ENCODE measurements around the gene SLC25A4. TPM values are rescaled to one million over a fixed set of nuclear protein-coding genes. Genes with fewer than 3 reads are reported as not detected.
"Not testable (repeated sequence)": the region's sequence is repeated elsewhere in the genome, so short reads cannot be mapped to it uniquely, and the experiment has no call there.

SLC25A4 gene
- polyA plus RNA-seq, 3 donors = 0.07 TPM; not detected in 2

DNA sequence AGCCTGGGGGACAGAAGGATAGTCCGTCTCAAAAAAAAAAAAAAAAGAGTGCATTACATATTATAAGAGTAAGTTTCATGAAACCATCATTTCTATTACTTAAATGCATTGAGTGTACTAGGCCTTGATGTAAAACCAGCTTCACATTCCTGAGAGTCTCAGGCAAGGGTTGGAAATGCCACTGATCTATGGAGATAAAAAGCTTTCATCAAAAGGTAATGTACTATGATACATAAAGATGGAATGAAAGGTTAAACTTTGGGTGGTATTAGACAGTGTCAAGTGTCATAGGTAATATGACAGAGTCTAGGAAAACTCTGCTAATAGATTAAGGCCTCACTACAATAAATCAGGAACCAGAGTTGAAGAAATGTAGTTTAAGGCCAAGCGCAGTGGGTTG lies 53.4 kb downstream of the SLC25A4 start:
- Mint-ChIP-seq H3K9me3 (peaks cover 0 to 2% (median 0%) of the 10 kb centered on the region in 7 donors), H3K4me1 (peaks cover 2% of the 10 kb centered on the region), H3K27ac (no peak overlapping the region), H3K4me3 (no peak overlapping the region), H3K27me3 (ENCODE audit: low read depth in 3 of 3) (peaks cover 0 to 6% (median 0%) of the 10 kb centered on the region in 3 donors), H3K36me3 (peaks cover 0 to 5% of the 10 kb centered on the region in 2 donors)
- H3K4me3 ChIP-seq (replicated peaks in 1 of 3; ENCODE audit: low read depth in 2 of 3, low read length in 3 of 3) = no peak overlapping the region
- H3K9me3 ChIP-seq (replicated peaks in 1 of 2; ENCODE audit: control insufficient read depth in 1 of 2, insufficient read depth in 1 of 2, low read length in 2 of 2) = no peaks in the 10 kb centered on the region
- no peak for DNase-seq
- H3K36me3 ChIP-seq (replicated peaks in 1 of 2; ENCODE audit: control insufficient read depth in 1 of 2, insufficient read depth in 2 of 2, low read length in 2 of 2) = no peaks in the 10 kb centered on the region
- no peak overlapping the region for H3K4me2 ChIP-seq (replicated peaks; ENCODE audit: extremely low read depth, low read length, poor library complexity, severe bottlenecking)
- H3K27me3 ChIP-seq (ENCODE audit: control insufficient read depth in 2 of 2, insufficient read depth in 2 of 2, low read length in 2 of 2) = no peaks in the 10 kb centered on the region
- no peaks in the 10 kb centered on the region for H3K4me1 ChIP-seq (ENCODE audit: control insufficient read depth in 1 of 2, insufficient read depth in 2 of 2, low read length in 2 of 2)
- H3K27ac ChIP-seq (ENCODE audit: low read depth in 1 of 2, low read length in 2 of 2) = no peak overlapping the region
- H3K9ac ChIP-seq (ENCODE audit: insufficient read depth, low read length, poor library complexity, severe bottlenecking) = no peak overlapping the region
- H3K79me2 ChIP-seq (ENCODE audit: insufficient read depth, low read length) = no peaks in the 10 kb centered on the region
- TF ChIP-seq, protein P1, sequence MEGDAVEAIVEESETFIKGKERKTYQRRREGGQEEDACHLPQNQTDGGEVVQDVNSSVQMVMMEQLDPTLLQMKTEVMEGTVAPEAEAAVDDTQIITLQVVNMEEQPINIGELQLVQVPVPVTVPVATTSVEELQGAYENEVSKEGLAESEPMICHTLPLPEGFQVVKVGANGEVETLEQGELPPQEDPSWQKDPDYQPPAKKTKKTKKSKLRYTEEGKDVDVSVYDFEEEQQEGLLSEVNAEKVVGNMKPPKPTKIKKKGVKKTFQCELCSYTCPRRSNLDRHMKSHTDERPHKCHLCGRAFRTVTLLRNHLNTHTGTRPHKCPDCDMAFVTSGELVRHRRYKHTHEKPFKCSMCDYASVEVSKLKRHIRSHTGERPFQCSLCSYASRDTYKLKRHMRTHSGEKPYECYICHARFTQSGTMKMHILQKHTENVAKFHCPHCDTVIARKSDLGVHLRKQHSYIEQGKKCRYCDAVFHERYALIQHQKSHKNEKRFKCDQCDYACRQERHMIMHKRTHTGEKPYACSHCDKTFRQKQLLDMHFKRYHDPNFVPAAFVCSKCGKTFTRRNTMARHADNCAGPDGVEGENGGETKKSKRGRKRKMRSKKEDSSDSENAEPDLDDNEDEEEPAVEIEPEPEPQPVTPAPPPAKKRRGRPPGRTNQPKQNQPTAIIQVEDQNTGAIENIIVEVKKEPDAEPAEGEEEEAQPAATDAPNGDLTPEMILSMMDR (IDR thresholded peaks at IDR 0.05) = no peak
- no peaks in the 10 kb centered on the region for H4K20me1 ChIP-seq (ENCODE audit: insufficient read depth, low read length)
- intact Hi-C loops (cut with micrococcal nuclease) = no loop called here
- no CpG with 5 or more reads among the region's 2 CpGs for WGBS (ENCODE audit: insufficient coverage)
- no peak overlapping the region for H2AFZ ChIP-seq (ENCODE audit: insufficient read depth, low read depth, low read length, poor library complexity, severe bottlenecking)

DNA sequence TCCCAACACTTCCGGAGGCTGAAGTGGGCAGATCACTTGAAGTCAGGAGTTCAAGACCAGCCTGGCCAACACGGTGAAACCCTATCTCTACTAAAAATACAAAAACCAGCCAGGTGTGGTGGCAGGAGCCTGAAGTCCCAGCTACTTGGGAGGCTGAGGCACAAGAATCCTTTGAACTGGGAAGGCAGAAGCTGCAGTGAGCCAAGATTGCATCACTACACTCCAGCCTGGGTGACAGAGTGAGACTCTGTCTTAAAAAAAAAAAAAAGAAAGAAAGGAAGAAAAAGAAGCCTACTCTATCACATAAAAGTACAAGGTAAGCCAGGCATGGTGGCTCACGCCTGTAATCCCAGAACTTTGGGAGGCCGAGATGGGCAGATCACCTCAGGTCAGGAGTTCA lies 55.1 kb downstream of the SLC25A4 start:
- not testable (repeated sequence) for H3K4me3 Mint-ChIP-seq; H3K79me2 ChIP-seq (ENCODE audit: insufficient read depth, low read length)
- WGBS (ENCODE audit: insufficient coverage) = no CpG with 5 or more reads among the region's 4 CpGs

More for the DNA sequence above, 55.1 kb downstream of the SLC25A4 start:
- H3K36me3 ChIP-seq (replicated peaks in 1 of 2; ENCODE audit: control insufficient read depth in 1 of 2, insufficient read depth in 2 of 2, low read length in 2 of 2); H3K27ac ChIP-seq (ENCODE audit: low read depth in 1 of 2, low read length in 2 of 2); intact Hi-C loops (cut with micrococcal nuclease); H3K9me3 Mint-ChIP-seq; DNase-seq; H3K27me3 Mint-ChIP-seq (ENCODE audit: low read depth in 3 of 3); H3K27ac Mint-ChIP-seq; H3K4me3 ChIP-seq (replicated peaks in 1 of 3; ENCODE audit: low read depth in 2 of 3, low read length in 3 of 3); H4K20me1 ChIP-seq (ENCODE audit: insufficient read depth, low read length); H3K9ac ChIP-seq (ENCODE audit: insufficient read depth, low read length, poor library complexity, severe bottlenecking); H3K27me3 ChIP-seq (ENCODE audit: control insufficient read depth in 2 of 2, insufficient read depth in 2 of 2, low read length in 2 of 2); H3K9me3 ChIP-seq (replicated peaks in 1 of 2; ENCODE audit: control insufficient read depth in 1 of 2, insufficient read depth in 1 of 2, low read length in 2 of 2); H2AFZ ChIP-seq (ENCODE audit: insufficient read depth, low read depth, low read length, poor library complexity, severe bottlenecking); H3K36me3 Mint-ChIP-seq; H3K4me2 ChIP-seq (replicated peaks; ENCODE audit: extremely low read depth, low read length, poor library complexity, severe bottlenecking): not testable (repeated sequence)
- H3K4me1 Mint-ChIP-seq = peaks cover 15% of the 10 kb centered on the region
- H3K4me1 ChIP-seq (ENCODE audit: control insufficient read depth in 1 of 2, insufficient read depth in 2 of 2, low read length in 2 of 2) = peaks cover 2 to 13% of the 10 kb centered on the region in 2 donors

Other genes with a start within 250 kb of the SLC25A4 start
- gene HELT, start 124.8 kb upstream of the SLC25A4 start, polyA plus RNA-seq = not detected
- 10 to 100 TPM in 2 of 3 donors, 1 to 10 TPM in 1; 2.7 to 16.8 (median 12.3) TPM for gene CFAP97, start 60.7 kb downstream of the SLC25A4 start, polyA plus RNA-seq
- under 1 TPM; 0.31 to 0.40 (median 0.36) TPM for gene SNX25, start 66.3 kb downstream of the SLC25A4 start, polyA plus RNA-seq